GM19240 (cell line): ENCODE data around the gene CRISP1.
"Not testable (repeated sequence)": the region's sequence is repeated elsewhere in the genome, so short reads cannot be mapped to it uniquely, and the experiment has no call there.

Experiments
- DNase-seq: peaks from one replicate; pipeline ENCODE4 v3.0.0; 2011; ENCODE audit warnings: low spot score; ENCODE audit not compliant: insufficient read length

The CRISP1 gene, protein sequence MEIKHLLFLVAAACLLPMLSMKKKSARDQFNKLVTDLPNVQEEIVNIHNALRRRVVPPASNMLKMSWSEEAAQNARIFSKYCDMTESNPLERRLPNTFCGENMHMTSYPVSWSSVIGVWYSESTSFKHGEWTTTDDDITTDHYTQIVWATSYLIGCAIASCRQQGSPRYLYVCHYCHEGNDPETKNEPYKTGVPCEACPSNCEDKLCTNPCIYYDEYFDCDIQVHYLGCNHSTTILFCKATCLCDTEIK

DNA sequence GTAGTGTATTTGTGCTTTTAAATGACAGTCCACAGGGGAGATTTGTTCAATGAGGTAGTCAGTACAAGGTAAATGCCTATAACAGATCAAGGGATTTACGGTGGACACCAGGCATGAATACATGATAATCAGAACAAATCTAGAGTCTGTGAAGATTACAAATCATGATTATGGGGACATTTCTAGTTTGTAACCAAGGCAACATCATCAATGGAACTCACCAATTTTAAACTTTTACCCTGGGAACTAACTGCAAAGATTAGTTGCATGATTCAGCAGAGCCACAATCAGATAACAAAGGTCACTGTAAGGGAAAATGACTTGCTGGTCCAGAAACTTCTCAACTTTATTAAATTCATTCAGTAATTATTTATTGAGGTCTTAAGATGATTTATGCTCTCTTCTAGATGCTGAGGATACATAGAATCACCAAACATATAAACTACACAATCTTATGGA is at the start of gene CRISP1:
Gene CRISP1 (minus strand): TSS at position 51 of the 459 bp plus-strand sequence. CDS start 9,135 bp downstream, outside the sequence.
- no peak for DNase-seq

DNA sequence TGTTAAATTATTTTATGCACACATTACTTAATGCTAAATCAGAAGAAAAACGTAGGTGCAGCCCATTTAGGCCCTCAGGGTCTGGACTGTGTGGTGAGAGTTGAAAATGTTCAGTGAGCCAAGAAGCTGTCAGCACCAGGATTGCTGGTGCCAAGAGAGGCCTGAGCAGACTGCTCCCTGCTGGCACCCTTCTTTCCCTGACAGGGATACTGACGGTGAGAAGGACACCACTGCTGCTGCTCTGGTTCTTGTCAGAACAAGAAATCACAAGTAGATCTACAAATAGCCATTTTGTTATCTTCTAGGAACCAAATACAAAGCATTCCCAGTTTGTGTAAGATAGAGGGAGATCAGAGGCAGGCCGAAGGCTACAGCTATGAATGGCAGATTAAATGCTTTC is 48.7 kb upstream of the CRISP1 start:
- DNase-seq: no peak

DNA sequence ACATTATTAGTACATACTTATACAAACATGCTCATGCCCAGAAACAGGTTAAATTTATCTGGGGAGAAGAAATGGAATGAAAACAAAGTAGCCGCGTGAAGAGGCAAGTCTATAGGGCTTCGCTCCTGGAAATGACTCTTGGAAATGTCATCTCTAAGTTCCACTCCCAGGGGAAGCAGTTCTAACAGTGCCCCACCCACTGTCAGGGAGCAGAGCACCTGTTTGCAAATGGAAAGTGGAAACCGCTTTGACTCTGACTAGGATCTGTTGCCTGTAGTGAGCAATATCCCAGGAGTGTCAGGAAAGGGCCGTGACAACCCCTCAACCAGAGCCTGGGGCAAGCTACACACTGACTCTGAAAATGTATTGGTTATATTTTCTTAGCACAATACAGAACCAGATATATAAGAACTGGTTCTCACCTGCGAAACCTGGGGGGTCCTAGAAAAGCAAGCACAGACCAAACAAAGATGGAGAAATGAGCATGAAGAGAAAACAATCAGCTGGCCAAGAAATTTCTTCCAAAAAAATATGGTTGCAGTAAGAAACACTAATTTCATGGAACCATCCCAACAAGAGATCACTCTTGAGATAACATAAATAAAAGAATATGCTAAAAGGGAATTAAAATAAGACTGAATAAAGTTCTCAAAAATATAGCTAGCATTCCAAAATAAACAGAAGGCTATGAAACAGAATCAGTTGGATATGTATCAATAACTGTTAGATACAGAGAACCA is 47.5 kb upstream of the CRISP1 start:
- no peak for DNase-seq

DNA sequence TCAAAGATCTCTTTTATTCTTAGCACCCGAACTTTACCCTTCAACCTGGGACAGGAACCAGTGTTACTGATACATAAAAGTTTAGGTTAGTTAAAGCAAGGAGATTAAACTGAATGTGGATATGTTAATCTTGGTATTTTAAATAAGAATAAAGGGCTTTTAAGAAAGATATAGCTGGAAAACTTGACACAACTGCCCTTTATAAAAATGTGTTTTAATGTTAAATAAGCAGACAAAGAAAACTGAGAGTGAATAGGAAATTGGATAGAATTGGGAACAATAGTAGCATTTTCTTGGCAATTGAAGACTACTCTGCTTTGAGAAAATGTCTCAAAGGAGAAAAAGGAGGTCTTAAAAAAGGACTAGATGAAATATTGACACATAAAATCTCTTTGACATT is 45.9 kb upstream of the CRISP1 start:
- DNase-seq: no peak

DNA sequence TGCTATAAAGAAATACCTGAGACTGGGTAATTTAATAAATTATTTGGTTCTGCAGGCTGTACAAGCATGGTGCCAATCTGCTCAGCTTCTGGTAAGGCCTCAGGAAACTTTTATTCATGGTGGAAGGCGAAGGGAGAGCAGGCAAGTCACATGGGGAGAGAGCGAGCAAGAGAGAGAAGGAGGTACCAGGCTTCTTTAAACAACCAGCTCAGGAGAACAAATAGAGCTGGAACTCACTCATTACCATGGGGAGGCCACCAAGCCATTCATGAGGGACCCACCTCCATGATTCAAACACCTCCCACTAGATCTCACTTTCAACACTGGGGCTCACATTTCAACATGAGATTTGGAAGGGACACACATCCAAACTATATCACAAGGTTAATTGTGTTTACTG is 44.9 kb upstream of the CRISP1 start:
- DNase-seq: no peak

GRCh38 chr6:49909563-49909962 is 43.2 kb upstream of the CRISP1 start:
- DNase-seq: no peak

- no peak for DNase-seq
Observed at GRCh38 chr6:49906526-49906925, 40.2 kb upstream of the CRISP1 start.

DNA sequence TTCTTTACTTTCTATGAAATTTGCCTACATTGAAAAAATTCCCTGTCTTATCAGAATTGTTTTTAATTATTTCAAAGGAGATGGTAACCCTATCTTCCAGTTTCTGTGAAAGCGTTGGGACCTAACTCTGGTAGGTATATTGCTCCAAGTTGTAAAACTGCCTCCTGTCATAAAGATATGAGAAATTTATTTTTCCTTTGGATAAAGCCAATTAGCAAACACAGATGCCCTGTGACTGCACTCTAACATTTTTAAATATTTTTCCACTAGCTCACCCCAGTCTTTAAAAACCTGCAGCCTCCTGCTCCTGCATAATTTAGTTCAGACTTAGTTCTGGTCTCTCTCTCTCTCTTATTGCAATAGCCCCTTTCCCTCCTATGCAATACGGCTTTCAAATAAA is 39.0 kb upstream of the CRISP1 start:
- no peak for DNase-seq

DNA sequence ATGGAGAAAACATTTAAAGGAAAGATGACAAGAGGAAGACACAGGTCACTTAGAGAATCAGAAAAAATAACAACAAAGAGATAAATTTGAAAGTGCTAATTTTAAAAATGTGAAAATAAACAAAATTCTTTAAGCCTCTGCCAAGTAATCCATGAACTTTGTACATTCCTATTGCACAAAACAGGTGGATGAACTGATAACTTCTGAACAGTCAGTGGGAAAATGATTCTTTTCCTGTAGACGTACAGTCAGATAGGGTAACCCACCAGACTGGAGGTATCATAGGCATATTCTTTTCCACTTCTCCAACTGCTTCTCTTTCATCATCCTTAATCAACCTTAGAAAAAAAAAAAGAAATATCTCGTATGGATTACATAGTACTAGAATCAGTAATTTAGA is 36.5 kb upstream of the CRISP1 start:
- DNase-seq: no peak

DNA sequence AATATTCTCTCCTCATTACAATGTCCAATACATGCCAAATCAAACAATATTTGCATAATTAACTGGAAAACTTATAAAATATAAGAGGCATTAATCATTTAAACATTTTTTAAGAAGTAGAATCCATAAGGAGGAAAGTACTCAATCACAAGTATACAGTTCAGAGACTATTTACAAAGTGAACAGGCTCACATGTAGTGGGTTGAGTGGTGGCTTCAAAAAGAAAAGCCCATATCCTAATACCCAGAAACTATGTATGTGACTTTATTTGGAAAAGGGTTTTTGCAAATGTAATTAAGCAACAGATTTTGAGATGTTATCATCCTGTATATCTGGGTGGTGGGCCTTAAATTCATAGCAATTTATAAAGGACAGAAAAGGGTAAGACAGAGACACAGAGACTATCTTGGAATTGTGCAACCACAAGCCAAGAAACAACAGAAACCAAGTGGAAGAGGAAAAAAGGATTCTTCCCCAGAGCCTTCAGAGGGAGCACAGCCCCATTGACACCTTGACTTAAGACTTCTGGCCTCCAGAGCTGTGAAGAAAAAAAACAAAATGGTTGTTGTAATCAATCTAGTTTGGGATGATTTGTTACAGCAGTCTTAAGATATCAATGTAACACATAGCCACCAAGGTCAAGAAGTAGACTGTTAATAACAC is 32.7 kb upstream of the CRISP1 start:
- no peak for DNase-seq

GRCh38 chr6:49895553-49895952 is 29.2 kb upstream of the CRISP1 start:
- DNase-seq: not testable (repeated sequence)

DNA sequence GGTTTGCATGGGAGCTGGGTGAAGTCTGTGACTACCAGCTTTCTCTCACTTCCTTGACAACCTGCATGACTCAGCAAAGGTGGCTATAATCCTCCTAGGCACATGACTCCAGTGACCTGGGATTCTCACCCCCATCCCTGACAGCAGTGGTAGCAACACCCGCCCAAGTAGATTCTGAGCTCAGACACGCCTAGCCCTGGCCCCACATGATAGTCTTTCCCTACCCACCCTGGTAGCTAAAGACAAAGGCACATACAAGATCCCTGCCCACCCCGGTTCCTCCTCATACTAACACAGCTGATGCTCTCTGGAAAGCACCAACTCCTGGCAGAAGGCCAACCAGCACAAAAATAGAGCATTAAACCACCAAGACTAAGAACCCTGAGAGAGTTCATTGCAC is 25.9 kb upstream of the CRISP1 start:
- DNase-seq: no peak

DNA sequence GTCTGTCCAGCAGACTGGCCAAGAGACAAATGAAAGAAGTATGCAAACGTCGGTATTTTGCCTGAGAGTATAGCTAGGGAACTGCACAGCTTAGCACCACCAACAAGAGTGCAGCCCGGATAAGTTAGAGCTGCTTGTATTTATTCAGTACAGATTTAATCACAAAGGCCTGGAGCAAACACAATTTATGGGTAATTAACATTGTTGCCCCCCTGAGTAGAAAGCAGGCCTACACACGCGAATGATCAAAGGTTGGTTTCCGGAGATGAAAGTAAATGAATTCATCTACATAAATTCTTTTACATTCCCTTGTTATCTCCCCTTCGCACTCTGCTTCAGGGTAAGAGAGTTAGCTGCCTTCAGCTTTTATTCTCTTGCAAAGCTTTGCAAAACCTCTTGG is 24.7 kb upstream of the CRISP1 start:
- DNase-seq: no peak

- no peak for DNase-seq
Observed at GRCh38 chr6:49888742-49889431, 22.6 kb upstream of the CRISP1 start.

DNA sequence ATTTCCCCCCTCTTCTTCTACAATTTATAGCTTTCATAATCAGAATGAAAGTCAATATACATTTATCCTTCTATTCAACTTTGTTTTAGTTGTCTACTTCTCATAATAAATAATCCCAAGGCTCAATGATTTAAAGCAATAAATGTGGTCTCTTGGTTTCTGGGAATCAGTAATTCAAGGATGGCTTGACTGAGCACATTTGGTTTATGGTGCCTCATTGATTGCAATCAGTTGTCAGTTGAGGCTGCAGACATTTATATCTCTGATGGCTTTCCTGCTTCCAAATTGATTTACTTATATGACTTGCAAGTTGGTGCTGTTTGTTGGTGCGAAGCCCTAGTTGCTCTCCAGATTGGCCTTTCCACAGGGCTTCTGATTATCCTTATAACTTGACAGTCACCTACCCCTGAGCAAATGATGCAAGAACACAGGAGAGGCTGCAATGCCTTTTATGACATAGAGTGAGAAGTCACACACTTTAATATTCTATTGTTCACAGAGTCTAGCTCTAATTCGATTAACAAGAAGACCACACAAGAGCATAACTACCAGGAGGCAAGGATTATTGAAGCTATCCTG is 2.7 kb upstream of the CRISP1 start:
- DNase-seq: no peak

DNA sequence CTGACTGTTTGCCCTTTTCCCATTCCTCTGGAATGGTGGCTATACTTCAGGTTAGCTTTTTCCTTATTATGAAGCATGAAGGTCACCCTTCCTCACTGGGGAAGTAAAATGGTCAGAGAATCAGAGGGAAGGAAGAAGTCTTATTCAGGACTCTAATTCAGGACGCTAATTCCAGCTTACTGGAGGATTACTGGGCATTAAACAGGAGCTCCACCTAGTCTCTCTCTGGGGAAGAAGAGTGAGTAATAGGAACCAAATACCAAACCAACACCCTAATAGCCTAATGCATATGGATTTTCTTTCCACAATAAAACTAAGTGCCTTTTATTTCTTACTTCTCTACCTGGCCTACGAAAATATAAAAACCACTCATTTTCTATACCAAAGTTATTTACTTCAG is 10.1 kb downstream of the CRISP1 start:
- DNase-seq: no peak

DNA sequence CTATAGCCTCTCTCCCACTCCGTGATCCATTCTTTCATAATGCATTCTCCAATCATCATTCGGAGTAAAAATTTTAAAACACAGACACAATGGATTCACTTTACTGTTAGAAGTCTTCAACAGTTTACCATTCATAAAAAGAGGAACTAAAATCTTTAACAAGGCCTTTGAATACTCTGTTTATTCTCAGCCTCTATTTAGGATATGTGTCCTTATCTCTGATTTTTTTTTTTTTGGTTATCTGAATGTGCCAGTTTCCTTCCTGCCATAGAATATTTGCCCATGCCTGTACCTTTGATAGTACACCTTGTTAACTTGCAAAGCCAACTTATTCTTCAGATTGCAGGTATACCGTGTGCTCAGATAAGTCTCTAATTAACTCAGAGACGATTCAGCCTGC is 11.1 kb downstream of the CRISP1 start:
- no peak for DNase-seq

GRCh38 chr6:49852975-49853374 is 13.4 kb downstream of the CRISP1 start:
- no peak for DNase-seq

DNA sequence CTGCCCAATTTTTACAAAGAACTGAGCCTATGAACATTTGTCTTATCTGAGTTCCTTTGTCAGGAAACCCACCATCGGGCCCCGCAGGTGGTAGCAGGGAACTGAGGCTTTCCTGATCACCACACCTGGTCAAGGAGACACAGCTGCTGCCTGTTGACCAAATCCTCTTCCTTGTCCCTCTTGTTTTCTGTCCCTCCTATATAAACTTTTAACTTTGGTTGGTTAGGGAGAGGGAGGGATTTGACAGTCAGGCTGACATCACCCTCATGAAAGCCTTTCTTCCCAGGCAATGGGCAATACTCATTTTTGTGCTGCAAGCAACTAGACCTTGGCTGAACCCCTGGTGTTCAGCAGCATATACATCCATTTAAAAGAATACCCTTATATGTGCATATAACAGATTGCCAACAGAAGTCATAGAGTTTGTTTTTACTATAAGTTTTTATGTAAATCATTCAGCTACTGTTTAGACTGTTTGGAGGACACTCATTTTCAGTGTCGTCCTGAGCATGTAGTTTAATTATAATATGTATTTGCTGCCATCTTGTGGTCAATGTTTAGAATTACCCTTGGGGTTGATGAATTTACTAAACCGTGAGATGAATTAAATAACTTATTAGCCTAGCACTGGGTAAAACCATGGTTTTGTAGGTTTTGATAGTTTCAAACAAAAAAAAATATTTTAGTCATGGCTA is 17.0 kb downstream of the CRISP1 start:
- no peak for DNase-seq

DNA sequence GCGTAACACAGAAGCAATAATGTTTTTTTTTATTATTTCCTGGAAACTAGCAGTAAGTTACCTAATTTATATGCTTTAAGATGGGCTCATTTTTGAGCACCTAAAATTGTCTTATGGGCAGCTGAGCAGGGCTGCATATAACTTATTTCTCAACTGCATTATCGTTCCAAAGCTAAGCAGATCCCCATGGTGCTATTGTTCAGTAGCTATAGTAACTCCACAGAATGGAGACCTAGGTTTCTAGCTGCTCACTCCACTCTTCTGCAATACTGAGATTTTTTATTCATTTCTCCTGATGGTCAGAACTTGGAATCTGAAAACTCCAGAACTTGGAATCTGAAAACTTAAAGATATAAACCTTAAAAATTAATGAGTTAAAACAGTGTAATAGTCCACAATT is 18.7 kb downstream of the CRISP1 start:
- DNase-seq: no peak

DNA sequence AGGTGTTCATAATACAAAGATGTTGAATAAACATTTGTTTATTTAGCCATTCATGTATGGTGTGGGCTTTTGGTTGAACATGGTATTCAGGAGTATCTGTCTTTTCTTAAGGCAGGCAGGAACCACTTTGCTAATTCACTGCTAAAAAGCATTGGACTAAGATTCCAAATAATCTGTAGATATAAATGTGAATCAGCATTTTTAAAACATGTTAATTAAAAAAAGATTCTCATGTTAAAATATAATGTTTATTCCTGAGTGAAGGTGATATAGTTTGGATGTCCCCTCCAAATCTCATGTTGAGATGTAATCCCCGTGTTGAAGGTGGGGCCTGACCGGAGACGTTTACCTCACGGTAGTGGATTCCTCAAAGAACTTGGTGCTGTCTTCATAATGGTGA is 19.3 kb downstream of the CRISP1 start:
- DNase-seq: no peak
